Calu3 (cell line): ENCODE results near the gene FABP3. TPM values are rescaled to one million over a fixed set of nuclear protein-coding genes. Genes with fewer than 3 reads are reported as not detected.
A peak's percentile ranks its signal among the peaks of the same experiment; 100 is the strongest.

Experiments used
- BruUV-seq: library from RNA; stranded (reverse); fragments of 400-500 nt; replicated peaks from 2 replicates; lab custom pipeline; 2021; lab: Mats Ljungman, UMichigan
- CTCF ChIA-PET: fragments of 300-600 bp; sonication (Branson Sonifier 250); formaldehyde crosslinking; loops from one replicate; lab custom pipeline; 2022; ENCODE audit warnings: antibody characterized with exemption; lab: Charles Lee
- DNase-seq: peaks from one replicate; pipeline ENCODE4 v3.0.0; 2022
- H3K27ac Mint-ChIP-seq: one replicate; pipeline ENCODE4 v1.8.0; 2022; ENCODE audit warnings: mixed read lengths; ENCODE audit not compliant: unreplicated experiment
- H3K27me3 Mint-ChIP-seq: one replicate; pipeline ENCODE4 v1.8.0; 2022; ENCODE audit warnings: mixed read lengths; ENCODE audit not compliant: unreplicated experiment
- H3K36me3 Mint-ChIP-seq: one replicate; pipeline ENCODE4 v1.8.0; 2022; ENCODE audit warnings: mild to moderate bottlenecking, moderate library complexity, mixed read lengths; ENCODE audit not compliant: insufficient read depth, unreplicated experiment
- H3K4me1 Mint-ChIP-seq: one replicate; pipeline ENCODE4 v1.8.0; 2022; ENCODE audit warnings: mild to moderate bottlenecking, low read depth, mixed read lengths; ENCODE audit not compliant: unreplicated experiment
- H3K4me3 Mint-ChIP-seq: one replicate; pipeline ENCODE4 v1.8.0; 2022; ENCODE audit warnings: mild to moderate bottlenecking, low read depth, moderate library complexity, mixed read lengths; ENCODE audit not compliant: unreplicated experiment
- H3K9me3 Mint-ChIP-seq: one replicate; pipeline ENCODE4 v1.8.0; 2022; ENCODE audit warnings: low read depth, mixed read lengths; ENCODE audit not compliant: unreplicated experiment
- CTCF ChIP-seq: fragments of 200-600 bp; IDR thresholded peaks from one replicate; pipeline ENCODE4 v1.8.0; 2022; ENCODE audit warnings: antibody characterized with exemption; ENCODE audit not compliant: unreplicated experiment
- intact Hi-C: fragments of 100-400 bp; cut with micrococcal nuclease; formaldehyde crosslinking; loops from one replicate; pipeline ENCODE4 v1.10.0; 2022; ENCODE audit not compliant: unreplicated experiment
- total RNA-seq: library from RNA; stranded (reverse); gene quantifications from 2 replicates; pipeline ENCODE4 v1.2.3, GENCODE V29; 2022

FABP3 gene
- total RNA-seq, 1 experiment from 2014 or later, result not detected

GRCh38 chr1:31414980-31415370 lies 42.1 kb upstream of the FABP3 start:
- H3K4me3 Mint-ChIP-seq, result peak overlapping the region; percentile 94
- CTCF ChIA-PET, result interaction anchor here (1.1 kb wide), 1 partner anchor 20 kb away, joined by 6 read pairs; no protein-coding TSS in a partner anchor
- DNase-seq, result no peak
- intact Hi-C loops, result no loop called here
- no peaks in the 10 kb centered on the region for H3K9me3 Mint-ChIP-seq
- peaks cover 37% of the 10 kb centered on the region for H3K36me3 Mint-ChIP-seq
- TF ChIP-seq CTCF, result no peak
- no TSS peak for BruUV-seq
- H3K27me3 Mint-ChIP-seq, result peaks cover 20% of the 10 kb centered on the region
- peaks cover 30% of the 10 kb centered on the region for H3K4me1 Mint-ChIP-seq
- no peak overlapping the region for H3K27ac Mint-ChIP-seq

- Mint-ChIP-seq H3K9me3 (no peaks in the 10 kb centered on the region), H3K27ac (peak overlapping the region; percentile 59), H3K27me3 (peaks cover 34% of the 10 kb centered on the region), H3K4me3 (peak overlapping the region; percentile 94), H3K36me3 (peaks cover 37% of the 10 kb centered on the region), H3K4me1 (peaks cover 30% of the 10 kb centered on the region)
- BruUV-seq, result no TSS peak
- no peak for TF ChIP-seq CTCF
- DNase-seq, result peak; percentile 86
- intact Hi-C loops, result no loop called here
- CTCF ChIA-PET, result no interaction called here
Observed at GRCh38 chr1:31413405-31414001, 40.6 kb upstream of the FABP3 start.

- DNase-seq, result peak; percentile 58
- peak within 1 kb of the TSS; percentile 59 for H3K27ac Mint-ChIP-seq
- no TSS peak for BruUV-seq
- no peaks in the 10 kb centered on the region for H3K9me3 Mint-ChIP-seq
- peaks cover 37% of the 10 kb centered on the region for H3K36me3 Mint-ChIP-seq
- H3K4me1 Mint-ChIP-seq, result peaks cover 30% of the 10 kb centered on the region
- H3K27me3 Mint-ChIP-seq, result peaks cover 41% of the 10 kb centered on the region
- intact Hi-C loops, result no loop called here
- CTCF ChIA-PET, result no interaction called here
- TF ChIP-seq CTCF, result no peak
- H3K4me3 Mint-ChIP-seq, result peak within 1 kb of the TSS; percentile 94
Observed at GRCh38 chr1:31412732-31413404, 40.0 kb upstream of the FABP3 start, which contains the start of gene SERINC2. Gene SERINC2 (plus strand): TSS chr1:31413213. CDS start chr1:31413266, 53 bp downstream.

- peaks cover 31% of the 10 kb centered on the region for H3K36me3 Mint-ChIP-seq
- peak overlapping the region; percentile 94 for H3K4me3 Mint-ChIP-seq
- H3K9me3 Mint-ChIP-seq, result no peaks in the 10 kb centered on the region
- peak overlapping the region; percentile 32 for H3K27ac Mint-ChIP-seq
- no peak for TF ChIP-seq CTCF
- CTCF ChIA-PET, result interaction anchor here (0.7 kb wide), 1 partner anchor 1703 kb away, joined by 4 read pairs; no protein-coding TSS in a partner anchor
- intact Hi-C loops, result no loop called here
- DNase-seq, result no peak
- peaks cover 23% of the 10 kb centered on the region for H3K4me1 Mint-ChIP-seq
- no TSS peak for BruUV-seq
- H3K27me3 Mint-ChIP-seq, result peaks cover 43% of the 10 kb centered on the region
Observed at GRCh38 chr1:31412205-31412604, 39.3 kb upstream of the FABP3 start.
